HepG2 (cell line): Measurements from ENCODE around the gene MFNG. TPM values are rescaled to one million over a fixed set of nuclear protein-coding genes. Genes with fewer than 3 reads are reported as not detected.

Source experiments
- ARHGAP35 ChIP-seq: sonication (generic); formaldehyde crosslinking; IDR thresholded peaks from 2 replicates; pipeline ENCODE4 v1.9.0; 2022; ENCODE audit warnings: mild to moderate bottlenecking, inconsistent platforms, moderate library complexity, missing genetic modification reagents, borderline replicate concordance
- ATF6 ChIP-seq: sonication (generic); formaldehyde crosslinking; conservative IDR thresholded peaks from 2 replicates; pipeline ENCODE4 v1.4.0; 2020; ENCODE audit warnings: missing genetic modification reagents
- CTCF ChIP-seq: sonication (generic); formaldehyde crosslinking; IDR thresholded peaks from 2 replicates; pipeline ENCODE4 v1.5.0; 2020; ENCODE audit warnings: mild to moderate bottlenecking, missing genetic modification reagents, moderate library complexity
- GATAD1 ChIP-seq: IDR thresholded peaks from 2 replicates; pipeline ENCODE4 v1.6.1; 2016; ENCODE audit warnings: missing genetic modification reagents, missing compliant biosample characterization
- GMEB1 ChIP-seq: sonication (generic); formaldehyde crosslinking; IDR thresholded peaks from 2 replicates; pipeline ENCODE4 v1.5.1; 2020; ENCODE audit warnings: missing genetic modification reagents, mild to moderate bottlenecking, borderline replicate concordance
- KDM1A ChIP-seq: IDR thresholded peaks from 2 replicates; pipeline ENCODE4 v1.6.1; 2016; ENCODE audit warnings: missing compliant biosample characterization
- KDM5B ChIP-seq: sonication (generic); formaldehyde crosslinking; IDR thresholded peaks from 2 replicates; pipeline ENCODE4 v1.4.0; 2020; ENCODE audit warnings: missing genetic modification reagents, mild to moderate bottlenecking, borderline replicate concordance
- NR2F2 ChIP-seq: IDR thresholded peaks from 2 replicates; pipeline ENCODE4 v1.6.1; 2012; ENCODE audit warnings: low read depth, inconsistent platforms, borderline replicate concordance
- PLSCR1 ChIP-seq: sonication (generic); formaldehyde crosslinking; IDR thresholded peaks from 2 replicates; pipeline ENCODE4 v1.5.0; 2020; ENCODE audit warnings: missing genetic modification reagents, mild to moderate bottlenecking, borderline replicate concordance
- RBFOX2 ChIP-seq: fragments of 200-400 bp; formaldehyde crosslinking; IDR thresholded peaks from 2 replicates; pipeline ENCODE4 v1.6.1; 2017; ENCODE audit warnings: low read depth, mild to moderate bottlenecking, low read length
- SMAD1 ChIP-seq: sonication (generic); formaldehyde crosslinking; IDR thresholded peaks from 2 replicates; pipeline ENCODE4 v1.4.0; 2020; ENCODE audit warnings: missing genetic modification reagents, low read depth, mild to moderate bottlenecking, borderline replicate concordance
- ZBTB8A ChIP-seq: sonication (generic); formaldehyde crosslinking; IDR thresholded peaks from 2 replicates; pipeline ENCODE4 v1.4.0; 2020; ENCODE audit warnings: mild to moderate bottlenecking, low read depth, missing genetic modification reagents, borderline replicate concordance
- ZMYM3 ChIP-seq: sonication (generic); formaldehyde crosslinking; IDR thresholded peaks from 2 replicates; pipeline ENCODE4 v1.5.1; 2020; ENCODE audit warnings: mild to moderate bottlenecking, missing genetic modification reagents
- ZNF234 ChIP-seq: sonication (generic); formaldehyde crosslinking; conservative IDR thresholded peaks from 2 replicates; pipeline ENCODE4 v1.5.1; 2020; ENCODE audit warnings: mild to moderate bottlenecking, missing genetic modification reagents
- ZNF33B ChIP-seq: sonication (generic); formaldehyde crosslinking; IDR thresholded peaks from 2 replicates; pipeline ENCODE4 v1.5.1; 2020; ENCODE audit warnings: mild to moderate bottlenecking, missing genetic modification reagents
- ZNF567 ChIP-seq: sonication (generic); formaldehyde crosslinking; IDR thresholded peaks from 2 replicates; pipeline ENCODE4 v1.8.1; 2023; ENCODE audit warnings: mild to moderate bottlenecking, missing genetic modification reagents, borderline replicate concordance
- ZNF780A ChIP-seq: sonication (generic); formaldehyde crosslinking; IDR thresholded peaks from 2 replicates; pipeline ENCODE4 v1.8.0; 2022; ENCODE audit warnings: mild to moderate bottlenecking, missing genetic modification reagents, moderate library complexity
- ZNF883 ChIP-seq: sonication (generic); formaldehyde crosslinking; IDR thresholded peaks from 2 replicates; pipeline ENCODE4 v1.5.1; 2020; ENCODE audit warnings: mild to moderate bottlenecking, missing genetic modification reagents; ENCODE audit errors: not compliant biosample characterization
- polyA plus RNA-seq, 8 experiments: library from polyadenylated mRNA; depleted of rRNA in 3 of 8; stranded (reverse) in 7 of 8; unstranded in 1 of 8; fragments of >200 nt; fragmentation: Illumina TruSeq in 4 of 8; extraction: Trizol in 4 of 8; gene quantifications; 2 replicates each; pipeline versions ENCODE4 v1.2.1 to v1.2.3, GENCODE V29; 2011 to 2016; ENCODE audit warnings: low read depth in 4 of 8, missing spikeins in 1 of 8, mixed read lengths in 1 of 8; ENCODE audit not compliant: insufficient read depth in 1 of 8
- total RNA-seq, 5 experiments: library from RNA; depleted of rRNA; stranded (reverse); fragments of >200 nt; fragmentation: Illumina TruSeq; extraction: Trizol; gene quantifications; 2 replicates each; pipeline ENCODE4 v1.2.3, GENCODE V29; 2016; ENCODE audit warnings: low read depth in 1 of 5

Gene MFNG
- total and polyA plus RNA-seq, 2 of the 13 experiments (the other 11 are each of a cell fraction or from before 2014, with no cell fraction given) = 1.0 to 11.7 TPM

GRCh38 chr22:37500745-37501609 lies 14.8 kb upstream of the MFNG start (continued):
- TF ChIP-seq ATF6 = 0 out of 2 replicates have a peak, but pooled peaks have one; percentile 40
- 0 out of 2 replicates have a peak, but pooled peaks have one; percentile 11 for TF ChIP-seq ZNF234 (CRISPR knock-in tag)
- 0 out of 2 replicates have a peak, but pooled peaks have one; percentile 12 for TF ChIP-seq KDM5B (CRISPR knock-in tag)
- TF ChIP-seq CTCF (CRISPR knock-in tag) = peak; percentile 50
- 0 out of 2 replicates have a peak, but pooled peaks have one; percentile 47 for TF ChIP-seq SMAD1
- no peak for TF ChIP-seq GMEB1
- TF ChIP-seq PLSCR1 (CRISPR knock-in tag) = no peak
- TF ChIP-seq ZBTB8A (CRISPR knock-in tag) = no peak
- TF ChIP-seq KDM1A (CRISPR knock-in tag) = 0 out of 2 replicates have a peak, but pooled peaks have one; percentile 43
- TF ChIP-seq ZNF33B (CRISPR knock-in tag) = no peak
- TF ChIP-seq RBFOX2 = peak; percentile 66
- peak; percentile 7 for TF ChIP-seq ZNF883
- TF ChIP-seq ZNF567 (CRISPR knock-in tag) = peak; percentile 77; the same call in 1 of the 2 replicates
- TF ChIP-seq ZMYM3 = peak; percentile 87
- TF ChIP-seq ZNF780A (CRISPR knock-in tag) = 0 out of 2 replicates have a peak, but pooled peaks have one; percentile 36
- no peak for TF ChIP-seq GATAD1 (CRISPR knock-in tag)
- TF ChIP-seq ARHGAP35 (CRISPR knock-in tag) = 0 out of 2 replicates have a peak, but pooled peaks have one; percentile 23
- no peak for TF ChIP-seq NR2F2
